GM21717 (cell line): ENCODE measurements around the gene CTTNBP2.

Experiments used
- ATAC-seq: cut with Tn5 transposase; IDR thresholded peaks from one replicate; pipeline ENCODE4 v1.9.1; 2021; ENCODE audit warnings: mild to moderate bottlenecking, moderate library complexity; ENCODE audit not compliant: unreplicated experiment

Gene CTTNBP2

DNA sequence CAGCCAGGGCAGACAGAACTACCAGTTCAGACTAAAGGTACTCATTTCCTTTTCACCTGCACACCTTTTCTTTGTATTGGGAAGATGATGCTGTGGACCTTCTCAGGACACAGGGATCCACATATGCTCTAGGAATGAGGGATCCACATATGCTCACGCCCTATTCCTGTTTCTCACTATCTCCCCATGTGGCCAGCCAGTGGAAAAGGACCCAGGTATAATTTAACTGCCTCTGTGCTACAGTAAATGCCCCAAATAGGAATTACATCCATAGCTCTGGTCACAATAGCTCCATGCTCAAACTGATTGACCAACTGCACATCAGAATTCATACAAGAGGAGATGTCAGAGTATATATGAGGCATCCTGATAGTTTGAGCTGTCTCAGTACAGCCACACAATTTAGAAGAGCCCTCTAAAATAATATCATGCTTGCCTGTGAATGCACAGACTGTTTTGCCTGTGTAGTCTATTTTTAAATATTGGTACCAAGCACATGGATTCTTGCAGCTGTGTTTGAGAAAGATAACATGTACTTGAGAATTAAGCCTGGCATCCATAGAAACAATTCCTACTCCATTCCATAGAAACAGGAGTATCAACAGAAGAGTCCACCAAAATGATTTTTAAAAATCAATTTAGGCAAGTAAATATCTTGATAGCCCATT is 43.7 kb downstream of the CTTNBP2 start:
- no peak for ATAC-seq

GRCh38 chr7:117828825-117829224 is 44.4 kb downstream of the CTTNBP2 start:
- ATAC-seq = no peak

- ATAC-seq = no peak
These were observed 45.4 kb downstream of the CTTNBP2 start for GRCh38 chr7:117827862-117828261.

- no peak for ATAC-seq
These were observed 48.1 kb downstream of the CTTNBP2 start for GRCh38 chr7:117825132-117825531.

DNA sequence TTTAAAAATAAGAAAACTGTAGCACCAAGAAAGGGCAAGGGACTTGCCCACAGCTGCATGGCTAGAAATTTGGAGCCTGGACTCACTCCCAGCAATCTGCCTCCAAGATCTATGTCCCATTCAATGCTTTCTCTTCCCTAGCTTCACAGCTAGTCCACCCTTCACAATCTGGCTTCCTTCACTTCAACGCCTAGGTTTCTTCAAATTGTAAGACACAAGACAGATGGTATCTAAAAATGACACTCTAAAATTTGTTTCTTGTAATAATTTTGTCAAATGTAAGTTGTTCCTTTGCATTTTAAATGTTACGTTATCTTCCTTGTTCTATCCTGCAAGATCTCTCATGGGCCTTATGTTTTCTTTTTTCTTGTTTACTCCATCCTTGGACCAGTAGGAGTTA is 48.6 kb downstream of the CTTNBP2 start:
- ATAC-seq = no peak

DNA sequence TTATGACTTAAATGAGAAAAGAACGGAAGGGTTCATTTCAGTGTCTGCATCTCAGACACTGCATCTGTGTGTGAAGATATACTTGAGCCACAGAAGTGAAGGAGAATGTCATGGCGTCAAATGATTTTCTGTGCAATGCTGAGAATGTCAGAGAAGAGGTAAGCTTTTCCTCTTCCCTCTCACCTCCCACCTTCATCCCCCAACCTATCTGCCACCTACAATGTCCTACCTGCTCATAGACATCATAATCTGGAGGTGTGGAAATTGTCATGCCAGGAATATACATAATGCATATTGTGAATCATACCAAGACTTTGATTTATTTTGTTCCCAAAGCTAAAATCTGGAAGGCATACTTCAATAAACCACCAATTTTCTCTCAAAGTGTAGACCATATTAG is 53.7 kb downstream of the CTTNBP2 start:
- no peak for ATAC-seq

DNA sequence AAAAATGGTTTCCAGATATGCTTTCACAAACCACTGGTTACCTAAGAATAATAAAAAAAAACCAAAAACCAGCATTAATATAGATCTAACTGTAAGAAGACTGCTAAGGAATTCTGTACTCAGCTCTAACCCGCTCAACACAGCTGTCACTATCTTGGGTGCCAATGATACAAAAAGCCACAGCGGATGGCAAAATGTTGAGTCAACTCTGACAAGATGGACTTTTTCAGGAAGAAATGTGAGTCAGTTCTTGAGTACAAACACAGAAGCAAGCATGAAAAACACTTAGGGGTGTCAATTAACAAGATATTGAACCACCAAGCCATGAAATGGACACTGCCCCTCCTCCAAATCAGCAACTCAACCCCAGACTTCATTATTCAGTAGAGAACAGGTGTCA is 55.0 kb downstream of the CTTNBP2 start:
- ATAC-seq = no peak

GRCh38 chr7:117816727-117817126 is 56.5 kb downstream of the CTTNBP2 start:
- no peak for ATAC-seq

DNA sequence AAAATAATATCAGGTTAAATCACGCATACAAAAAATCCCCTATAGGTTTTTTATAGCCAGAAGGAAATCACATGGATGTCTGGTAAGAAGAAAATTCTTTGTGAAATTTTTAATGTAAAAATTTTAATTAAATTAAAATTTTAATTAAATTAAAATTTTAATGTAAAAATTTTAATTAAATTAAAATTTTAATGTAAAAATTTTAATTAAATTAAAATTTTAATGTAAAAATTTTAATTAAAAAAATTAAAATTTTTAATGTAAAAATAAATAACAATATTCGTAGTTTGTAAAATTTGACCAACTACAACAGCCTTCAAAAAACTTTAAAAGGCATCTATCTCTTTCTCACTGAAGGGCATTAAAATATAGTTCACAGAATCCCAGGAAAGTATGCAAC is 61.5 kb downstream of the CTTNBP2 start:
- no peak for ATAC-seq

DNA sequence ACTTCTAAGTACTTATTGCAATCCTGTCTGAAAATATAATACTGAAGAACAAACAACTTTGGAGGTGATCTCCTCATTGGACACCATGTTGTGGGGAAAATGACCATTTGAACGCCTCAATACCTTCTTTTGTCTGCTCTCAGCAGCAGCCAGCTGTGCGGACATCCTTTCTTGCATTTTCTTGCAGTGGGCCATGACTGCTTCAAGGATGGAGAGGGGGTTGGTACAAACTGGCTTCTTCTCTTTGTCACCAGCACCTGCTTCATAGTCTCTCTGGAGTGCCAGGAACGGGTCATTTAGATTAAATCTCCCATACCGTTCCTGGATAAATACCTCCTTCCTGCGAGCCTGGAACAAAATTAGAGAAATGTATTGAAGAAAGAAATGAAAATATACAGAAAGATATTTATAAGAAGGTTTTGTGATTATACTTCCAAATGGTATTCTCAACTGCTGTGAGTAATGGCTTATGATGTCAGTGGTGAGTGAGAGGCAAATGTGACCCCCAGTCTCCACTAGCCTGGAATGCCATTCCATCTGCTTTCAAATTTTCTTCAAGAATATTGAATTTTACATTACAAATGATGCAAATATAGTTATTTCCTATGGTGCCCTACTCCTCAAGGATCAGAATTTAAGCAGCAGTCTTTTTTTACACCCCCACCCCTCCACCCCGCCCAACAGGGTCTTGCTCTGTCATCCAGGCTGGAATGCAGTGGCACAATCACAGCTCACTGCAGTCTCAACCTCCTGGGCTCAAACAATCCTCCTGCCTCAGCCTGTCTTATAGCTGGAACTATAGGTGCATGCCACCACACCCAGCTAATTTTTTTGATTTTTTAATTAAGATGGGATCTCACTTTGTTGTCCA is 62.4 kb downstream of the CTTNBP2 start:
- no peak for ATAC-seq

- peak; percentile 50 for ATAC-seq
These were observed 63.3 kb downstream of the CTTNBP2 start for GRCh38 chr7:117809958-117810357.

- ATAC-seq = no peak
These were observed 64.1 kb downstream of the CTTNBP2 start for GRCh38 chr7:117808910-117809705.

DNA sequence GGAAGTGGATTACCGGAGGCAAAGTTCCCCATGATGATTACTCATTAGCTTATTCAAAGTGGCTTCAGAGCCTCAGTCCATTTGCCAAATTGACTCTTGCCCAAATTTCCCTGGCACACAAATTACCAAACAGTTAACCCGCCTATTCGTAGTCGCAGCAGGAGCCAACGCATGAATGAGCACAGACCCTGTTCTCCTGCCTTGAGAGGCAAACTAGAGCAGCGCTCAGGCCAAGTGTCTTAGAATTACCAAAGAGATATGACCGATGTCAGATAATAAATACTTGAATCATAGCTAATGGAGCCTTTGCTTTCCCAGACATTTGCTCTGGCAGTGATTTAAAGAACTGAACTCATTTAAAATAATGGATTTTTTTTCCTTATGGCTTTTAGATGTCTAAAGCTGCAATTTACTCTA is 64.9 kb downstream of the CTTNBP2 start:
- ATAC-seq = no peak

- no peak for ATAC-seq
These were observed 65.6 kb downstream of the CTTNBP2 start for GRCh38 chr7:117807676-117808075.

GRCh38 chr7:117806011-117806410 is 67.2 kb downstream of the CTTNBP2 start:
- no peak for ATAC-seq

DNA sequence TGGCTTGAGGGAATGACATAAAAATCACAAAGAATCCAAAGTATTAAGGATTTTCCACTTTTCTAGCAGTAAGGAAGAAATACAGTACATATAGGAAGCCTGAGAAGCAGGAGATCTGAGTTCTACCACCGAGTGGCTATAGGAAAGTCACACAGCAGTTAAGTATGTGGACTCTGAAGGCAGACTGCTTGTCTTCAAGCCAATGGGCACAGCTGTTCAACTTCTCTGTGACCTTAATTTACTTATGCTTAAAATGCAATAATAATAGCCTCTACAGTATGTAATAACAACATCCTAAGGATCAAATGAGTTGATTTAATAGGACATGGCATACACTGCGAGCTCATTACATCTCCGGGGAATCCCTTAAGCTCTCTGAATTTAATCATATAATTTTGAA is 68.0 kb downstream of the CTTNBP2 start:
- ATAC-seq = no peak

- no peak for ATAC-seq
These were observed 69.8 kb downstream of the CTTNBP2 start for GRCh38 chr7:117803476-117803875.

DNA sequence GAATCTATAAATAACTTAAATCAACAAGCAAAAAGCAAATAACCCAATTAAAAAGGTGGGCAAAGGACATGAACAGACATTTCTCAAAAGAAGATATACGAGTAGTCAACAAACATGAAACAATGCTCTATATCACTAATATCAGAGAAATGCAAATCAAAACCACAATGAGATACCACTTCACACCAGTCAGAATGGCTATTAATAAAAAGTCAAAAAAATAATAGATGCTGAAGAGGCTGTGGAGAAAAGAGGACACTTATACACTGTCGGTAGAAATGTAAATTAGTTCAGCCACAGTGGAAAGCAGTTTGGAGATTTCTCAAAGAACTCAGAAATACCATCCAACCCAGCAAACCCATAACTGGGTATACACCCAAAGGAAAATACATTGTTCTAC is 70.6 kb downstream of the CTTNBP2 start:
- no peak for ATAC-seq

- no peak for ATAC-seq
These were observed 72.4 kb downstream of the CTTNBP2 start for GRCh38 chr7:117800841-117801240.

GRCh38 chr7:117800406-117800805 is 72.8 kb downstream of the CTTNBP2 start:
- no peak for ATAC-seq

GRCh38 chr7:117796889-117797288 is 76.4 kb downstream of the CTTNBP2 start:
- ATAC-seq = no peak

DNA sequence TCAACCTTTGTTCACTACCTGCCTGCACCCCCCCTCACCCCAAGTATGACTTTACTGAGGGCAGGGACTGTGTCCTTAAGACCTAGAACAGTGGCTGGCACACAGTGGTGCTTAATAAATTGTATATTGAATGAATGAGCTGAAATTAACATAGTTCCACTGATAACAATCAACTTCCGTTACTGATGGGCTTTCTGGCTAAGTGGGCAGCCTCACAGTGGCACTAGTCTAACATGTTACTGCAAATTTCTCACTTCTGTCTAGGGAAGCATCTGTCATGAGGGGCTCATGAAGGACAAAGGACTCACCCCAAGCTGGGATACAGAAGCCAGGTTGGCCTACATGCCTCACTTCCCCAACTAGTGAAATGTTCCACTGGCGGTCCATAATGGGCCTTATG is 79.3 kb downstream of the CTTNBP2 start:
- no peak for ATAC-seq
